H1 (cell line): ENCODE data around the gene ADAMTS6. TPM values are rescaled to one million over a fixed set of nuclear protein-coding genes. Genes with fewer than 3 reads are reported as not detected.

Experiments
- CHD2 ChIP-seq: IDR thresholded peaks from 2 replicates; pipeline ENCODE4 v1.6.1; 2012; ENCODE audit warnings: low read length, improper control_type of control experiment
- CREB1 ChIP-seq: IDR thresholded peaks from 2 replicates; pipeline ENCODE4 v1.6.1; 2012; ENCODE audit warnings: inconsistent platforms
- EGR1 ChIP-seq: IDR thresholded peaks from 2 replicates; pipeline ENCODE4 v1.6.1; 2011; ENCODE audit warnings: low read depth, low read length, borderline replicate concordance
- EZH2 ChIP-seq: fragments of 200-600 bp; sonication (generic); IDR thresholded peaks from 2 replicates; pipeline ENCODE4 v1.7.1; 2012; ENCODE audit warnings: low read depth, mild to moderate bottlenecking, moderate library complexity, low read length, inconsistent platforms; ENCODE audit not compliant: severe bottlenecking
- FOSL1 ChIP-seq: IDR thresholded peaks from 2 replicates; pipeline ENCODE4 v1.6.1; 2011; ENCODE audit warnings: mild to moderate bottlenecking, low read depth, low read length, moderate library complexity; ENCODE audit not compliant: insufficient read depth
- HDAC2 ChIP-seq, 2 experiments: fragments of 300-600 bp in 1 of 2; sonication (generic) in 1 of 2; IDR thresholded peaks; 2 replicates each; pipeline ENCODE4 v1.6.1; 2011 to 2012; ENCODE audit warnings: low read depth in 2 of 2, low read length in 2 of 2, mild to moderate bottlenecking in 2 of 2, moderate library complexity in 2 of 2, borderline replicate concordance in 1 of 2, inconsistent platforms in 1 of 2
- HDAC6 ChIP-seq: IDR thresholded peaks from one replicate; pipeline ENCODE4 v1.7.1; 2012; ENCODE audit warnings: low read depth, mild to moderate bottlenecking, inconsistent platforms, low read length, moderate library complexity
- NRF1 ChIP-seq: IDR thresholded peaks from 2 replicates; pipeline ENCODE4 v1.6.1; 2011; ENCODE audit warnings: mild to moderate bottlenecking, low read depth, low read length, improper control_type of control experiment
- RBBP5 ChIP-seq: IDR thresholded peaks from 2 replicates; pipeline ENCODE4 v1.7.1; 2012; ENCODE audit warnings: low read depth, mild to moderate bottlenecking, inconsistent platforms, low read length, moderate library complexity, borderline replicate concordance
- RFX5 ChIP-seq: IDR thresholded peaks from 2 replicates; pipeline ENCODE4 v1.6.1; 2011; ENCODE audit warnings: low read depth, low read length, improper control_type of control experiment, borderline replicate concordance
- RXRA ChIP-seq: IDR thresholded peaks from 2 replicates; pipeline ENCODE4 v1.6.1; 2011; ENCODE audit warnings: low read depth, mild to moderate bottlenecking, low read length, moderate library complexity; ENCODE audit not compliant: insufficient read depth
- SAP30 ChIP-seq: fragments of 300-600 bp; sonication (generic); IDR thresholded peaks from 2 replicates; pipeline ENCODE4 v1.7.1; 2012; ENCODE audit warnings: low read length, moderate library complexity, mild to moderate bottlenecking, inconsistent platforms; ENCODE audit not compliant: insufficient read depth, insufficient replicate concordance
- SP1 ChIP-seq: IDR thresholded peaks from 2 replicates; pipeline ENCODE4 v1.6.1; 2011; ENCODE audit warnings: low read depth, low read length
- SRF ChIP-seq: IDR thresholded peaks from 2 replicates; pipeline ENCODE4 v1.6.1; 2011; ENCODE audit warnings: mild to moderate bottlenecking, low read depth, low read length, moderate library complexity
- TAF1 ChIP-seq: IDR thresholded peaks from 2 replicates; pipeline ENCODE4 v1.6.1; 2011; ENCODE audit warnings: mild to moderate bottlenecking, low read depth, low read length
- TAF7 ChIP-seq: optimal IDR thresholded peaks from 2 replicates; pipeline ENCODE3; 2011; ENCODE audit warnings: low read depth, mild to moderate bottlenecking, inconsistent platforms, low read length, moderate library complexity, borderline replicate concordance
- TEAD4 ChIP-seq: IDR thresholded peaks from 2 replicates; pipeline ENCODE4 v1.6.1; 2012; ENCODE audit warnings: low read depth, low read length, inconsistent platforms, mixed read lengths
- YY1 ChIP-seq: IDR thresholded peaks from 2 replicates; pipeline ENCODE4 v1.6.1; 2011; ENCODE audit warnings: low read depth, mild to moderate bottlenecking, low read length
- polyA plus RNA-seq, 7 experiments: library from polyadenylated mRNA; depleted of rRNA in 3 of 7; stranded (reverse) in 5 of 7; unstranded in 2 of 7; fragments of >200 nt in 5 of 7; fragments of 200-250 nt in 2 of 7; gene quantifications; 1 replicate in 5 of 7; 2 replicates in 1 of 7; 4 replicates in 1 of 7; pipeline versions ENCODE4 v1.2.1 to v1.2.3, GENCODE V29; 2011 to 2013; ENCODE audit warnings: missing spikeins in 2 of 7, mixed read lengths in 2 of 7
- total RNA-seq: library from RNA; stranded (reverse); fragmentation: NEBNext Ultra II Directional; extraction: Animal tissue kit (Norgen Biotek cat#: 25700); gene quantifications from 2 replicates; pipeline ENCODE4 v1.2.1, GENCODE V29; 2021
- TF ChIP-seq, protein P1 (sequence below): IDR thresholded peaks from 2 replicates; pipeline ENCODE4 v1.6.1; 2012; ENCODE audit warnings: inconsistent platforms
- TF ChIP-seq, protein P2 (sequence below): IDR thresholded peaks from 2 replicates; pipeline ENCODE4 v1.6.1; 2011; ENCODE audit warnings: low read length, improper control_type of control experiment
- TF ChIP-seq, protein P3 (sequence below): IDR thresholded peaks from 2 replicates; pipeline ENCODE4 v1.6.1; 2012; ENCODE audit warnings: low read length, inconsistent platforms

Gene ADAMTS6
- total and polyA plus RNA-seq, 2 of the 8 experiments (the other 6 are each of a cell fraction or from before 2014, with no cell fraction given), result 0.74 to 2.4 TPM

DNA sequence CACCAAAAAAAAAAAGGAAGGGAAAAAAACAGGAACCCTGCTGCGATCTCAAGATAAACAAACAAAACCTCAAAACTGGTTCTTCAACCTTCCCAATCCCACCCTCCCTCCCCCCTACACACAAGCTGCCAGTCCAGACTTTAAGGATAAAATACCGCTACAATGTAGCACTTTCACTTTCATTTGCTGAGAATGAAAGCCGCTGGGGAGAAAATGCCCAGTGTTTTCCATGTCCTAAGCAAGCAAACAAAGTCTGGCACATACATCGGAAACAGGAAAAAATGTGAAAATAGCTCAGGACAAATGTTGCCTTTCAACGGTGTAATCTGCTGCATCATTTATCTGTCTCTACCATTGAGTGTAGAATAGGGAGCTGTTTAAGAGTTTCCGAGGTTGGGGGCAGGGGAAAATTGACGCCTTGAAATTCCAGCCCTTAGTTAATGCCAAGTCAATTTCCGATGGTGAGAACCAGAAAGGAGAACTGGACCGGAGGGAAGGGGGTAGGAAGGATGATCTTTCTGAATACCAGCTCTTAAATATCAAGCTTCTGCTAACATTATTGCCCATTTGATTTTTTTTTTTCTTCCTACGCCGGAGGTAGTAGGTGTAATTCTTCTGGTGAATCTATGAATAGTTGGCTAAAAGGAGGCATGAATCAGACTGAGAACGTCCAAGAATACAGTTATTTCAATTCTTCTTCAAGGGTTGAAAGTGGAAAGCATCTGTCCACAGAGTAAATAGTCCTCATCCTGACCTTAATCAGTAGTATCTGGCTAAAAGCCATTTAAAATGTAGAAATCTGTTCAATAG, 1.2 kb upstream of the ADAMTS6 start (continued):
- TF ChIP-seq, protein P1, sequence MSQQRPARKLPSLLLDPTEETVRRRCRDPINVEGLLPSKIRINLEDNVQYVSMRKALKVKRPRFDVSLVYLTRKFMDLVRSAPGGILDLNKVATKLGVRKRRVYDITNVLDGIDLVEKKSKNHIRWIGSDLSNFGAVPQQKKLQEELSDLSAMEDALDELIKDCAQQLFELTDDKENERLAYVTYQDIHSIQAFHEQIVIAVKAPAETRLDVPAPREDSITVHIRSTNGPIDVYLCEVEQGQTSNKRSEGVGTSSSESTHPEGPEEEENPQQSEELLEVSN, result no peak
- TF ChIP-seq SAP30, result no peak
- TF ChIP-seq TAF1, result 0 out of 2 replicates have a peak, but pooled peaks have one; percentile 41
- TF ChIP-seq TAF7, result no peak
- TF ChIP-seq EGR1, result no peak
- no peak for TF ChIP-seq NRF1
- no peak for TF ChIP-seq HDAC6
- no peak for TF ChIP-seq RFX5
- TF ChIP-seq, protein P2, sequence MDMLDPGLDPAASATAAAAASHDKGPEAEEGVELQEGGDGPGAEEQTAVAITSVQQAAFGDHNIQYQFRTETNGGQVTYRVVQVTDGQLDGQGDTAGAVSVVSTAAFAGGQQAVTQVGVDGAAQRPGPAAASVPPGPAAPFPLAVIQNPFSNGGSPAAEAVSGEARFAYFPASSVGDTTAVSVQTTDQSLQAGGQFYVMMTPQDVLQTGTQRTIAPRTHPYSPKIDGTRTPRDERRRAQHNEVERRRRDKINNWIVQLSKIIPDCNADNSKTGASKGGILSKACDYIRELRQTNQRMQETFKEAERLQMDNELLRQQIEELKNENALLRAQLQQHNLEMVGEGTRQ, result no peak
- TF ChIP-seq, protein P3, sequence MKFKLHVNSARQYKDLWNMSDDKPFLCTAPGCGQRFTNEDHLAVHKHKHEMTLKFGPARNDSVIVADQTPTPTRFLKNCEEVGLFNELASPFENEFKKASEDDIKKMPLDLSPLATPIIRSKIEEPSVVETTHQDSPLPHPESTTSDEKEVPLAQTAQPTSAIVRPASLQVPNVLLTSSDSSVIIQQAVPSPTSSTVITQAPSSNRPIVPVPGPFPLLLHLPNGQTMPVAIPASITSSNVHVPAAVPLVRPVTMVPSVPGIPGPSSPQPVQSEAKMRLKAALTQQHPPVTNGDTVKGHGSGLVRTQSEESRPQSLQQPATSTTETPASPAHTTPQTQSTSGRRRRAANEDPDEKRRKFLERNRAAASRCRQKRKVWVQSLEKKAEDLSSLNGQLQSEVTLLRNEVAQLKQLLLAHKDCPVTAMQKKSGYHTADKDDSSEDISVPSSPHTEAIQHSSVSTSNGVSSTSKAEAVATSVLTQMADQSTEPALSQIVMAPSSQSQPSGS, result no peak
- TF ChIP-seq TEAD4, result no peak; the same call in 1 of the 2 replicates
- no peak for TF ChIP-seq YY1
- no peak for TF ChIP-seq CHD2
- no peak for TF ChIP-seq SRF
- TF ChIP-seq RBBP5, result peak; percentile 100
- TF ChIP-seq RXRA, result no peak
- no peak for TF ChIP-seq FOSL1
- TF ChIP-seq HDAC2 (IDR thresholded peaks at IDR 0.05; ENCODE audit: borderline replicate concordance in 1 of 2, low read depth in 2 of 2, low read length in 2 of 2), result no peak; a peak in 1 of 4 replicates
- TF ChIP-seq CREB1, result no peak
- TF ChIP-seq EZH2, result no peak
- TF ChIP-seq SP1, result peak; percentile 85
